ENCODE data around the gene KRT80.
A peak's percentile ranks its signal among the peaks of the same experiment; 100 is the strongest.

The KRT80 gene

DNA sequence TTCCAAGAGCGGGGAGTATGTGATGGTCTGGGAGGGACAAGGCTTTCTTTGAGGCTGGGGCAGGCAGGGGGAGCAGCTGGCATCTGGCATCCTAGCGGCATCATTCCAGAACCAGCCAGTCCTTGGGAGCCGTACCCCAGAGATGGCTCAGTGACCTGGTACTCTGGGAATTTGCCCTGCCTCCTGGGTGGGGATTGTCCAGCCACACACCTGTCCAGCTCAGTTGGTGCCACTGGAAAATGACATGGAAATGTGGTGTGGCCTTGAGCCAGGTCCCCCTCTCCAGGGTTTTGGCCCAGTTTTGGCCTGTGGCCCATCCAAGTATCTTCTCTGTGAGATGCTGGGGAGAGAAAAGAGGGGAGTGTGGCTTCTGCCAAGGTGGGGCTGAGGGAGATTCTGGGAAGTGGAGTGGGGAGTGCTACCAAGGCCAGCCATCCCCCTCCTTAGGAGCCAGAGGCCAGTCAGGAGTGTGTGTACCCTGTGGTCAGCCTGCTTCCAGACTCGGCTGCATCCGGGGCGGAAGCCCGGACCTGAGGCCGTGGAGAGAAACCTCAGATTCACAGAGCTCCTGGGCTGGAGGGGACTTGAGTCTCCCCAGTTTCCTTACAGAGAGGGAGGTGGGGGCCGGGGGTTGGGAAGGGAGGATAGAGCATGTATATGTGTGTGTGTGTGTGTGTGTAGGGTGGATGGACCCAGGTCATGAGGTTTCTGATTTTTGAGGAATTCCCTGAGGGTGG is 14.7 kb upstream of the KRT80 start:
- no peaks in the 10 kb centered on the region for H3K27me3 ChIP-seq (ENCODE audit: control insufficient read depth, insufficient read depth, low read length)
- no peaks in the 10 kb centered on the region for H3K36me3 ChIP-seq (ENCODE audit: control insufficient read depth, insufficient read depth, low read length)
- H3K4me3 ChIP-seq (ENCODE audit: low read length), result no peak overlapping the region
- peaks cover 28% of the 10 kb centered on the region for H3K4me1 ChIP-seq (ENCODE audit: control insufficient read depth, insufficient read depth, low read length)
- no peak overlapping the region for H3K9ac ChIP-seq (ENCODE audit: low read length)
- H3K9me3 ChIP-seq (ENCODE audit: control insufficient read depth, low read length), result no peaks in the 10 kb centered on the region

DNA sequence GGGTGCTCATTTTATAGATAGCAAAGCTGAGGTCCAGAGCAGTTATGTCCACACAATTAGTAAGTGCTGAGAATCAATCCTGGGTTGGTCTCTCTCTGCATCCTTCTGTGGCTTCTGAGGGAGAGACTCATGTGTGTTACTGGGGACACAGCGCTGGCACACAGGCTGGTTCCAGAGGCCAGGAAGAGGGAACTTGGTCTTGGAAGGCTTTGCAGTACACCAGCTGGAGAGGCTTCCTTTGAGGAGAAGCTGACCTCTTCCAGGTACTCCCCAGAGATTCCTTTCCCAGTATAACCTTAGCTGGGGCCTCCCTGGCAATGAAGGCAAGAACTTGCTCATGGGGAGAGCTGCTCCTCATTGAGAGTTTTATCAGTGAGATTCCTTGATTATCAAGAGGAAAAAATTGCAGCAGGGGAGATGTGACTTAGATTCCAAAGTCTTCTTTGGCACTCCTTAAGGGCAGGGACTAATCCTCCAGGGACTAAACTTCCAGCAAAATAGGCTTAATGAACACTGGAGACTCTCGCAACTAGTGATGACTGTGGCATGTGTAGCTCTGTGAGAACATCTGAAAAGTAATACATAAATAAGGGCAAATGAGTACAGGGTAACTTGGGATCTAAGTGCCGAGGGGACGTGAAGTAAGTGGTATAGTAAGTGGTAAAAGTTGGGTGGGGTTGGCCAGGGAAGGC is 13.9 kb upstream of the KRT80 start:
- Histone ChIP-seq H3K4me3 (ENCODE audit: low read length) (no peak overlapping the region), H3K36me3 (ENCODE audit: control insufficient read depth, insufficient read depth, low read length) (no peaks in the 10 kb centered on the region), H3K9me3 (ENCODE audit: control insufficient read depth, low read length) (no peaks in the 10 kb centered on the region), H3K9ac (ENCODE audit: low read length) (no peak overlapping the region), H3K4me1 (ENCODE audit: control insufficient read depth, insufficient read depth, low read length) (peaks cover 28% of the 10 kb centered on the region), H3K27me3 (ENCODE audit: control insufficient read depth, insufficient read depth, low read length) (no peaks in the 10 kb centered on the region)

DNA sequence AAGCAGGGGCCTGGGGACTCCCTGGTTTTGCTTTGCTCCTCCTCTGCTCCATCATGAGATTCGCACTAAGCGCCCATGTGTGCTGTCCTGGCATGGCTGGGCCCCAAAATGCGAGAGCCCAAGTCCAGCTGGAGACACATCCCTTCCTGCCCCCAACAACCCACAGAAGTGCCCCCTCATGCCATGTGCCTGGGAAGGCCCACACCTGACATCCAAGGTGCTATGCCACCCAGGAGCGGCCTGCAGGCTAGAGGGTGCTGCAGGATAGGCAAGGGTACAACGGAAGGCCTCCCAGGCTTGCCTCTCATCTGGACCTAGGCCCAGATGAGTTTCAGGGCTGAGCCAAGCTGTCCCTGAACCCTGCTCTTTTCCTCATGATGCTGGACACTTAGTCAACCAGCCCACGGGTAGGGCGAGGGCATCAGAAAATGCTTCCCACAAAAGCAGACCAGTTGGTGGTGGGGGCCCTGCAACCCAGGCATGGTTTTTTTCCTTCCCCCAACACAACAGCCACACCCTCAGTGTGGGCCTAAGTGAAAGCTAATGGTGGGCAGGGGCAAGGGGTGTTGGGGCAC is 13.2 kb upstream of the KRT80 start:
- no peaks in the 10 kb centered on the region for H3K9me3 ChIP-seq (ENCODE audit: control insufficient read depth, low read length)
- H3K9ac ChIP-seq (ENCODE audit: low read length), result no peak overlapping the region
- H3K4me1 ChIP-seq (ENCODE audit: control insufficient read depth, insufficient read depth, low read length), result peaks cover 33% of the 10 kb centered on the region
- no peaks in the 10 kb centered on the region for H3K27me3 ChIP-seq (ENCODE audit: control insufficient read depth, insufficient read depth, low read length)
- H3K36me3 ChIP-seq (ENCODE audit: control insufficient read depth, insufficient read depth, low read length), result no peaks in the 10 kb centered on the region
- no peak overlapping the region for H3K4me3 ChIP-seq (ENCODE audit: low read length)

DNA sequence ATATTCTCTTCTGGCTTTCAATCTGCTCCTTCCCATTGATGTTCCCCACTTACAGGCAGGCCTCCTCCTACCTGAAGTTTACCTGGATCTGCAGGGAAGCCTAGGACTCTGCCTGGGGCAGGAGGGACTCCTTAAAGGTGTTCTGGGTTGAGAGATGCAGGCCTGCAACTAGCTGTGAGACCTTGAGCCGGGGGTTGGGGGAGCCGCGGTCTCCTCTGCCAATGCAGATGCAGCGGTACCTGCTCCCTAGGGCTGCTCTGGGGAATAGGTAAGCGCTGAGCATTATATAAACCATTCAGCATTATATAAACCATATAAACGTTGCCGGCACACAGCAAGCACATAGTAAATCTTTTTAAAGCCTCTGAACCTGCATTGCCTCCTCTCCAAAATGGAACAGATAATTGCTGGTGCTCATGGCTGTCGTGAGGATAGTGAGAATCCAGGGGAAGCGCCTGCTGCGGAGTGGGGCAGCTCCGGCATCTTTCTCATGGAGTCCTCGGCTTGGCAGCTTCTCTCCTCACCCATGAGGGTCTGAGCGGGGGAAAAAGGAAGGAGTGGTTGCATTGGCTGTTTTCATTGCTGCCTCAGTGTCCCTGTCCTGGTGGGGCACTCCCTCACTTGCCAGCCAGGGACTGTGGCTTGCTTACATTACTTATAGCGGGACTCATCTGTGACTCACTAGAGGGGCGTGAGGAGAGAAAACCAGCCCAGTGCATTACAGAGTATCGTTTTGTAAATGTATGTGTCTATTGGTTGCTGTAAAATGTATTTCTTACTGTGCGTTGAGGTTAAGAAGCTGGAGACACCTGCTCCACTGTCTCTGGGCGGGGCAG is 12.5 kb upstream of the KRT80 start:
- Histone ChIP-seq H3K9ac (ENCODE audit: low read length) (no peak overlapping the region), H3K4me1 (ENCODE audit: control insufficient read depth, insufficient read depth, low read length) (peaks cover 40% of the 10 kb centered on the region), H3K4me3 (ENCODE audit: low read length) (no peak overlapping the region), H3K9me3 (ENCODE audit: control insufficient read depth, low read length) (no peaks in the 10 kb centered on the region), H3K36me3 (ENCODE audit: control insufficient read depth, insufficient read depth, low read length) (no peaks in the 10 kb centered on the region), H3K27me3 (ENCODE audit: control insufficient read depth, insufficient read depth, low read length) (no peaks in the 10 kb centered on the region)

DNA sequence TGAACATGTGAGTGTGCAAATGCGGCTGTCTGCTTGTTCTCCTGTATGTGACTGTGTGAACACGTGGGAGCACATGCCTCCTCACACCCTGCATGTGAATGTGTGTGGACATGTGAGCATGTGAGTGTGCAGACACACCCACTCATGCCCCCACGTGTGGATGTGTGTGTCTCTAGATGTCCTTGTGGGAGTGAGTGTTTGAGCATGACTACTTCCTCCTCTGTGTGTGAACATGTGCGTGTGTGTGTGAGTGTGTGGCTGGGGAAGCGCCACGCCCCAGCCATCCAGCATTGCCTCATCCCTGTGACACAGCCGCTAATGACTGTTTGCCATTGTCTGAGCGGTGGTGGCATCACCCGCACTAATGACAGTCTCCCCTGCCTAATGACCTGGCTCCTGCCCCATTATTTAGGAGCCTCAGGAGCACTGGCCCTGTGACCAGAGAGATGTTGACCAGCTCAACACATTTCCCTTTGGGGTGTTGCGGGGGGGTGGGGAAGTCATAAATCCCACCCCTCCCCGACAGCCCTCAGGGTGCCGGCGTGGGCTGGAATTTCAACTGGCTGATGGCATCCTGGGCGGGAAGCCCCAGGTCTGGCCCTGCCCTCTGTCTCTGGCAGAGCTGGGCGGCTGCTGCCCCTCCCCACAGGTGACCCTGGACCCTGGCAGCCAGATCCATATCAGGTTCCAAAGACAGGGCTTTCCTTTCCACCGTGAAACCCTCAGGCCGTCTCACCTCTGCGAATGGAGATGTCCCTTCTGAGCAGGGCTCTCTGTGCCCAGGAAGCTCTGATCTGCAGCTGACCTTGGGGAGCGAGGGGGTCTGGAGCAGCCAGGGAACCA is 11.5 kb upstream of the KRT80 start:
- Histone ChIP-seq H3K27me3 (ENCODE audit: control insufficient read depth, insufficient read depth, low read length) (no peaks in the 10 kb centered on the region), H3K9me3 (ENCODE audit: control insufficient read depth, low read length) (no peaks in the 10 kb centered on the region), H3K4me3 (ENCODE audit: low read length) (no peak overlapping the region), H3K4me1 (ENCODE audit: control insufficient read depth, insufficient read depth, low read length) (peaks cover 44% of the 10 kb centered on the region), H3K36me3 (ENCODE audit: control insufficient read depth, insufficient read depth, low read length) (no peaks in the 10 kb centered on the region), H3K9ac (ENCODE audit: low read length) (no peak overlapping the region)

DNA sequence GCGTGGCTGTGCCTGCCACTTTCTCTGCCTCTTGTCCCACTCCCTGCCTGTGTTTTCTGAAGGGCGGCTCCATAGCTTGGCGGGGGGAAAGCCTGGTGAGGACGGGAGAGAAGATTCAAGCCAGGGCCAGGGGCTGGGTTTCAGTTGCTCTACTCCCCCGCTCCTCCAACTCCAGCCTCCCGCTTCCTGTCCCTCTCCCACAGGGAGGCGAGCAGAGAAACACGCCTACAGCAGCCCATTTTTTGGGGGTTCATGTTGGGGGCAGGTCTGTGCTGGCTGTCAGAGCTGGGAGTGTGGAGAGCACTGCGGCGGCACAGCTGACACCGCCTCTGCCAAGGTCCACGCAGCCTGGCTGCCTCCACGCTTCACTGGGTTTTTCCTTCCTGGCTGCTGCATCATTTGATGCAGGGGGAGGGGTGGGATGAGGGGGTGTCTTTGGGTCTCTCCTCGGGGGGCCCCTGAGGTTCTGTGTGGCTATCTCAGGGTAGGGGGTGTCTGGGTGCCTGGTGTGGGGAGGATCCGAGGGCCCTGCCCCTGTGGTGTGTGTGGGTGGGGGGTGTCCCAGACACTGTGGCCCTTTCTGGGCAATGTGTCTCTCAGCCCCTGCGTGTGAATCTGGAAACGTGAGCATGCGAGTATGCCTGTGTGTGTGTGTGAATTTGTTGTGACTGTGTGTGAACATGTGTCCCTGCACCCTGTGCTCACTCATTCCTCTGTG is 10.7 kb upstream of the KRT80 start:
- H3K4me3 ChIP-seq (ENCODE audit: low read length), result no peak overlapping the region
- H3K36me3 ChIP-seq (ENCODE audit: control insufficient read depth, insufficient read depth, low read length), result no peaks in the 10 kb centered on the region
- H3K27me3 ChIP-seq (ENCODE audit: control insufficient read depth, insufficient read depth, low read length), result no peaks in the 10 kb centered on the region
- no peaks in the 10 kb centered on the region for H3K9me3 ChIP-seq (ENCODE audit: control insufficient read depth, low read length)
- H3K9ac ChIP-seq (ENCODE audit: low read length), result no peak overlapping the region
- peaks cover 44% of the 10 kb centered on the region for H3K4me1 ChIP-seq (ENCODE audit: control insufficient read depth, insufficient read depth, low read length)

DNA sequence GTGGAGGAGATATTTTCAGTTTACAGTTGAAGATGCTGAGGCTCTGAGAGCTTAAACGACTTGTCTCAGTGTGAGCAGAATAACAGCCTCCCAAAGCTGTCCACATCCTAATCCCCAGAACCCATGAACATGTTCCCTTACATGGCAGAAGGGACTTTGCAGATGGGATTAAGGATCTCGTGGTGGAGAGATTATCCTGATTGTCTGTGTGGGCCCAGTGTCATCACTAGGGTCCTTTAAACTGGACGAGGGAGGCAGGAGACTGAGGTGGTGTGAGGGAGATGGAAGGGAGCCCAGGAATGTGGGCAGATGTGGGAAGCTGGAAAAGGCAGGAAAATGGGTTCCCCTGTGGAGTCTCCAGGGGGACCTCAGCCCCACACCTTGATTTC is 9.6 kb upstream of the KRT80 start:
- Histone ChIP-seq H3K4me3 (ENCODE audit: low read length) (no peak overlapping the region), H3K27me3 (ENCODE audit: control insufficient read depth, insufficient read depth, low read length) (no peaks in the 10 kb centered on the region), H3K36me3 (ENCODE audit: control insufficient read depth, insufficient read depth, low read length) (no peaks in the 10 kb centered on the region), H3K4me1 (ENCODE audit: control insufficient read depth, insufficient read depth, low read length) (peaks cover 44% of the 10 kb centered on the region), H3K9ac (ENCODE audit: low read length) (peak overlapping the region; percentile 38), H3K9me3 (ENCODE audit: control insufficient read depth, low read length) (no peaks in the 10 kb centered on the region)

DNA sequence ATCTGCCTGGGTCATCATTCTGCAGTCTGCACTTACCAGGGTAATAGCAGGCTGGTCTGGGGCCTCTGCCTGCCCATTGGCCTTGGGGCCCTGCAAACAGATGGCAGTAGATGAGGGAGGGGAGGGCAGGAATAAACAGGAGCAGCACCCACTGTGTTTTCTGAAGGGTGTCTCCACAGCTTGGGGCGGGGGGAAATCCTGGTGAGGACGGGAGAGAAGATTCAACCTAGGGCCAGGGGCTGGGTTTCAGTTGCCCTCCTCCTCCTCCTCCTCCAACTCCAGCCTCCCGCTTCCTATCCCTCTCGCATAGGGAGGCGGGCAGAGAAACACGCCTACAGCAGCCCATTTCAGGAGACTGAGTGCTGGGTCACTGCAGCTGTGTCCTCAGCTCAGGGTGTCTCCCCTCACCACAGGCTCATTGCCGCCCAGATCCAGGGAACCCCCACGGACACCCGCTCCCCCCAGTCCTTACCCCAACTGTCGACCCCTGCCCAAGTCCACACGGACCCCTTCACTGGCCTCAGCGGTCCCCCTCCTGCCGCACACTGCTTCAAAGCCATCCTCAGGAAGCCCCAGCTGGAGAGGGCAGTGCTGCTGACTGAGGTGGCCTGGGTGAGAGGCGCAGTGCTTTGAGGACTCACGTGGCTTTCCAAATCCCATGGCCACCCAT is 9.1 kb upstream of the KRT80 start:
- peaks cover 44% of the 10 kb centered on the region for H3K4me1 ChIP-seq (ENCODE audit: control insufficient read depth, insufficient read depth, low read length)

DNA sequence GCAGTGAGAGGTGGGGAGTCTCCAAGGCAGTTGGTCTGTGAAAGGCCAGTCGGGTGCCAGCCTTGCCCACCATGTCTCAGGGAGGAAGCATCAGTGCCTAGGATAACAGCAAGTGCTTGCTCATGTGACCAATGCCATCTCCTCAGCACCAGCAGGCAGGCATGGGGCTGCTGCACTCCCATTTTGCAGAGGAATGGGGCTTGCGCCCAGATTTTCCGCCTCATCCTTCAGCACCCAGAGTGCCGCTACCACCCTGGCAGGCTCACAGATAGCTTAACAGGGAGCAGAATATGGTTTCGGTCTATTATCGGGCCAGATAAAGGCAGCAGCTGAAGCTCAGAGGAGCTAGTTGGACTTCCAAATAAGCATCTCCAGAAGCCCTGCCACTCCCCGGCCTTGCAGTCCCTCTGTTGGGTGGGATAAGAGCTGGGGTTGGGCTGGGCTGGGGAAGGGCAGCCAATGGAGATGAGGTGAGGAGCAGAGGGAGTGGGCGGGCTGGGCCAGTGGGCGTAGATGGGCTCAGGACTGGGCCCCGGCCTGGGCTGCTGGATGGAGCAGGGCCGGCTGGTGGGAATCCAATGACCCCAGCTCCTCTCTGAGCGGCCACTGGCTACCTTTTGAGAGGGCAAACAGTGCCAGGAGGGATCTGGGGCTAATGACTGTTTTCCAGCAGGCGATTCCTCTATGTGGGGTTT is 8.4 kb upstream of the KRT80 start:
- Histone ChIP-seq H3K27me3 (ENCODE audit: control insufficient read depth, insufficient read depth, low read length) (no peaks in the 10 kb centered on the region), H3K4me3 (ENCODE audit: low read length) (no peak overlapping the region), H3K9ac (ENCODE audit: low read length) (no peak overlapping the region), H3K4me1 (ENCODE audit: control insufficient read depth, insufficient read depth, low read length) (peaks cover 44% of the 10 kb centered on the region), H3K36me3 (ENCODE audit: control insufficient read depth, insufficient read depth, low read length) (no peaks in the 10 kb centered on the region), H3K9me3 (ENCODE audit: control insufficient read depth, low read length) (no peaks in the 10 kb centered on the region)

More for the DNA sequence above, 9.1 kb upstream of the KRT80 start:
- no peaks in the 10 kb centered on the region for H3K9me3 ChIP-seq (ENCODE audit: control insufficient read depth, low read length)
- H3K9ac ChIP-seq (ENCODE audit: low read length), result peak overlapping the region; percentile 38
- no peaks in the 10 kb centered on the region for H3K36me3 ChIP-seq (ENCODE audit: control insufficient read depth, insufficient read depth, low read length)
- no peak overlapping the region for H3K4me3 ChIP-seq (ENCODE audit: low read length)
- H3K27me3 ChIP-seq (ENCODE audit: control insufficient read depth, insufficient read depth, low read length), result no peaks in the 10 kb centered on the region

DNA sequence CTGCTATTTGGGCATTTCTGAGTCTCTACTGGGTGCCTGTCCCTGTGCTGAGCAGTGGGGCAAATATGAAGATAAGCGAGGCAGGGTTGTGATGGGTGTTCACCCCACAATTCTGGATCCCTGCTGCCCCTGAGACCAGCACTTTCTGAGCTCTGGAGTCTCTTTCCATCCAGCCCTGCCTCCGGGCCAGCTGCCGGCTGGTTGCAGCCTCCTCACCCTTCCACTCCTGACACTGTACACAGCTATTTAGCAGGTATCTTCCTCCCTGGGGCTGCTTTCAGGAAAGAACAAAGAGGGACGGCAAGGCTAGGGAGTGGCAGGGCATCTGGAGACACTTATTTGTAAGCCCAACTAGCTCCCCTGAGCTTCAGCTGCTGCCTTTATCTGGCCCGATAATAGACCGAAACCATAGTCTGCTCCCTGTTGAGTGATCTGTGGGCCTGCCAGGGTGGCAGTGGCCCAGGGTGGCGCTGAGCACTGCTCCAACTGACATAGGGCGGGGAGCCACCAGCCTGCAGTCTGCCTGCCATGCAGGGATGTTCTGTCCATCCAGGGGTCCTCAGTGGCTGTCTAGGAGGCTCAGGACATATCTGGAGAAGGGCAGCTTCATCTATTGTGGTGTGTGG is 7.6 kb upstream of the KRT80 start:
- no peaks in the 10 kb centered on the region for H3K9me3 ChIP-seq (ENCODE audit: control insufficient read depth, low read length)
- H3K36me3 ChIP-seq (ENCODE audit: control insufficient read depth, insufficient read depth, low read length), result no peaks in the 10 kb centered on the region
- peak overlapping the region; percentile 7 for H3K9ac ChIP-seq (ENCODE audit: low read length)
- H3K4me1 ChIP-seq (ENCODE audit: control insufficient read depth, insufficient read depth, low read length), result peaks cover 49% of the 10 kb centered on the region
- H3K4me3 ChIP-seq (ENCODE audit: low read length), result no peak overlapping the region
- H3K27me3 ChIP-seq (ENCODE audit: control insufficient read depth, insufficient read depth, low read length), result no peaks in the 10 kb centered on the region

Data from mucosa of stomach (tissue), 1 donor.